HL-60/S4 (cell line): Measurements from ENCODE around the gene FRMD8.

ENCODE experiments used
- in situ Hi-C: fragments of 300-500 bp; cut with MboI; formaldehyde crosslinking; loops from 2 replicates; pipeline ENCODE4 v1.14.3; 2022; ENCODE audit warnings: low sequenced_read_pairs

The FRMD8 gene

GRCh38 chr11:65392186-65392829, 5.9 kb downstream of the FRMD8 start:
- in situ Hi-C loops: no loop called here

- in situ Hi-C loops: no loop called here
These were observed 6.5 kb downstream of the FRMD8 start for GRCh38 chr11:65392899-65393298.

GRCh38 chr11:65393513-65394079, 7.2 kb downstream of the FRMD8 start:
- in situ Hi-C loops: no loop called here

GRCh38 chr11:65394125-65394536, 7.7 kb downstream of the FRMD8 start:
- in situ Hi-C loops: no loop called here

GRCh38 chr11:65395961-65396530, 9.6 kb downstream of the FRMD8 start:
- in situ Hi-C loops: no loop called here

GRCh38 chr11:65396769-65397745, 10.6 kb downstream of the FRMD8 start:
- in situ Hi-C loops: no loop called here

GRCh38 chr11:65398362-65398910, 12.0 kb downstream of the FRMD8 start:
- in situ Hi-C loops: no loop called here

- in situ Hi-C loops: no loop called here
These were observed 12.8 kb downstream of the FRMD8 start for GRCh38 chr11:65399249-65399648.

GRCh38 chr11:65399845-65400244, 13.4 kb downstream of the FRMD8 start:
- in situ Hi-C loops: no loop called here

GRCh38 chr11:65400307-65401072, 14.1 kb downstream of the FRMD8 start:
- in situ Hi-C loops: no loop called here

- in situ Hi-C loops: no loop called here
These were observed 14.8 kb downstream of the FRMD8 start for GRCh38 chr11:65401073-65401802.

GRCh38 chr11:65401803-65402248, 15.4 kb downstream of the FRMD8 start:
- in situ Hi-C loops: no loop called here

GRCh38 chr11:65402790-65403189, 16.4 kb downstream of the FRMD8 start:
- in situ Hi-C loops: no loop called here

- in situ Hi-C loops: no loop called here
These were observed 17.2 kb downstream of the FRMD8 start for GRCh38 chr11:65403607-65404121.

GRCh38 chr11:65404210-65404609, 17.8 kb downstream of the FRMD8 start:
- in situ Hi-C loops: no loop called here

- in situ Hi-C loops: no loop called here
These were observed 18.4 kb downstream of the FRMD8 start for GRCh38 chr11:65404638-65405339.

- in situ Hi-C loops: no loop called here
These were observed 24.7 kb downstream of the FRMD8 start for GRCh38 chr11:65410936-65411680.

GRCh38 chr11:65411681-65412070, 25.2 kb downstream of the FRMD8 start:
- in situ Hi-C loops: no loop called here
